Fibroblast of pulmonary artery (primary cell): ENCODE measurements around the gene CACNB4.
A peak's percentile ranks its signal among the peaks of the same experiment; 100 is the strongest.

Source experiments
- DNase-seq: peaks from one replicate; pipeline ENCODE4 v3.0.0-alpha.2; 2010; ENCODE audit warnings: low read depth
- H3K4me3 ChIP-seq: replicated peaks from 2 replicates; pipeline ENCODE4 v1.5.1; 2011; ENCODE audit warnings: low read depth, mild to moderate bottlenecking, control low read depth, low read length, moderate library complexity
- CTCF ChIP-seq: IDR thresholded peaks from 2 replicates; pipeline ENCODE4 v1.5.1; 2011; ENCODE audit warnings: mild to moderate bottlenecking, control low read depth, low read length, inconsistent platforms; ENCODE audit errors: missing control alignments

CACNB4 gene

GRCh38 chr2:151826737-151827157 lies 272.1 kb downstream of the CACNB4 start:
- DNase-seq, result peak; percentile 35
- peak overlapping the region; percentile 71 for H3K4me3 ChIP-seq
- TF ChIP-seq CTCF, result no peak

GRCh38 chr2:151824886-151825285 lies 274.0 kb downstream of the CACNB4 start:
- H3K4me3 ChIP-seq, result no peak overlapping the region
- no peak for TF ChIP-seq CTCF
- DNase-seq, result no peak

GRCh38 chr2:151823651-151824050 lies 275.2 kb downstream of the CACNB4 start:
- no peak for TF ChIP-seq CTCF
- no peak overlapping the region for H3K4me3 ChIP-seq
- DNase-seq, result peak; percentile 2

GRCh38 chr2:151819920-151820319 lies 278.9 kb downstream of the CACNB4 start:
- no peak for DNase-seq
- no peak overlapping the region for H3K4me3 ChIP-seq
- TF ChIP-seq CTCF, result no peak

GRCh38 chr2:151817929-151818328 lies 280.9 kb downstream of the CACNB4 start:
- DNase-seq, result no peak
- no peak for TF ChIP-seq CTCF
- no peak overlapping the region for H3K4me3 ChIP-seq

- no peak for TF ChIP-seq CTCF
- DNase-seq, result no peak
- no peak overlapping the region for H3K4me3 ChIP-seq
Observed at GRCh38 chr2:151816843-151817242, 282.0 kb downstream of the CACNB4 start.

GRCh38 chr2:151815821-151816489 lies 282.9 kb downstream of the CACNB4 start:
- TF ChIP-seq CTCF, result no peak

More at GRCh38 chr2:151815821-151816489, 282.9 kb downstream of the CACNB4 start:
- no peak for DNase-seq
- no peak overlapping the region for H3K4me3 ChIP-seq
